Nephron (organoid): Measurements from ENCODE around the gene KIAA1217.
"Not testable (repeated sequence)": the region's sequence is repeated elsewhere in the genome, so short reads cannot be mapped to it uniquely, and the experiment has no call there.

ENCODE experiments used
- H3K27ac Mint-ChIP-seq, 3 experiments: 2 replicates each; pipeline ENCODE4 v1.8.0; 2020; ENCODE audit warnings: mixed read lengths in 3 of 3, mild to moderate bottlenecking in 2 of 3, moderate library complexity in 1 of 3
- H3K27me3 Mint-ChIP-seq: 2 replicates; pipeline ENCODE4 v1.8.0; 2021; ENCODE audit warnings: low read depth, mild to moderate bottlenecking, moderate library complexity, mixed read lengths
- H3K36me3 Mint-ChIP-seq: 2 replicates; pipeline ENCODE4 v1.8.0; 2020; ENCODE audit warnings: low read depth, mixed read lengths
- H3K4me1 Mint-ChIP-seq: 2 replicates; pipeline ENCODE4 v1.8.0; 2020; ENCODE audit warnings: mixed read lengths
- H3K4me3 Mint-ChIP-seq, 3 experiments: 2 replicates each; pipeline ENCODE4 v1.8.0; 2020; ENCODE audit warnings: mild to moderate bottlenecking in 3 of 3, mixed read lengths in 3 of 3, moderate library complexity in 2 of 3
- H3K9me3 Mint-ChIP-seq: 2 replicates; pipeline ENCODE4 v1.8.0; 2020; ENCODE audit warnings: mixed read lengths
- TF ChIP-seq, protein P1 (sequence below), 3 experiments: fragments of 200-600 bp; sonication (generic); IDR thresholded peaks; one replicate each; pipeline ENCODE4 v1.5.0; 2021; ENCODE audit warnings: antibody characterized with exemption in 3 of 3; ENCODE audit not compliant: unreplicated experiment in 3 of 3

KIAA1217 gene

DNA sequence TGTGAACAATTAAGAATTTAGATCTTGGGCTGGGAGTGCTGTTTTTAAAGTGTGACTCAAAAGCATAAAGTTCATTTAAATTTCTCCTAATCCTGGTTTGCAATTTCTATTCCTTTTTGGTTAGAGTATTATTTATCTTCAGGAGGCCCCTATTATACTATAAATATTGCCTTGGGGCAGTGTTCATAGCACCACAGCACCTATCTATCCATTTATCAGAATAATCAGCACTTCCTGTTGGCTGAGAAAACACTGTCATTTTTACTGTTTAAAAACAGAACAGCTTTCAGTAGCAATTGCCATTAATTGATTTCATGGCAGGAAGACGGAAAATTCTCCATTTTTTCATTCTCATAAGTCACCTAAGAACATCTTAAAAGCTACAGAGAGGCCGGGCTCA lies 111.4 kb downstream of the KIAA1217 start:
- H3K9me3 Mint-ChIP-seq: peaks cover 3% of the 10 kb centered on the region
- no peak overlapping the region for H3K4me3 Mint-ChIP-seq
- H3K27ac Mint-ChIP-seq: peak overlapping the region in 1 of 3 experiments; percentile 20
- H3K27me3 Mint-ChIP-seq: no peaks in the 10 kb centered on the region
- peaks cover 22% of the 10 kb centered on the region for H3K4me1 Mint-ChIP-seq
- peaks cover 34% of the 10 kb centered on the region for H3K36me3 Mint-ChIP-seq
- TF ChIP-seq, protein P1, sequence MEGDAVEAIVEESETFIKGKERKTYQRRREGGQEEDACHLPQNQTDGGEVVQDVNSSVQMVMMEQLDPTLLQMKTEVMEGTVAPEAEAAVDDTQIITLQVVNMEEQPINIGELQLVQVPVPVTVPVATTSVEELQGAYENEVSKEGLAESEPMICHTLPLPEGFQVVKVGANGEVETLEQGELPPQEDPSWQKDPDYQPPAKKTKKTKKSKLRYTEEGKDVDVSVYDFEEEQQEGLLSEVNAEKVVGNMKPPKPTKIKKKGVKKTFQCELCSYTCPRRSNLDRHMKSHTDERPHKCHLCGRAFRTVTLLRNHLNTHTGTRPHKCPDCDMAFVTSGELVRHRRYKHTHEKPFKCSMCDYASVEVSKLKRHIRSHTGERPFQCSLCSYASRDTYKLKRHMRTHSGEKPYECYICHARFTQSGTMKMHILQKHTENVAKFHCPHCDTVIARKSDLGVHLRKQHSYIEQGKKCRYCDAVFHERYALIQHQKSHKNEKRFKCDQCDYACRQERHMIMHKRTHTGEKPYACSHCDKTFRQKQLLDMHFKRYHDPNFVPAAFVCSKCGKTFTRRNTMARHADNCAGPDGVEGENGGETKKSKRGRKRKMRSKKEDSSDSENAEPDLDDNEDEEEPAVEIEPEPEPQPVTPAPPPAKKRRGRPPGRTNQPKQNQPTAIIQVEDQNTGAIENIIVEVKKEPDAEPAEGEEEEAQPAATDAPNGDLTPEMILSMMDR (IDR thresholded peaks at IDR 0.05; ENCODE audit: unreplicated experiment in 3 of 3): no peak

DNA sequence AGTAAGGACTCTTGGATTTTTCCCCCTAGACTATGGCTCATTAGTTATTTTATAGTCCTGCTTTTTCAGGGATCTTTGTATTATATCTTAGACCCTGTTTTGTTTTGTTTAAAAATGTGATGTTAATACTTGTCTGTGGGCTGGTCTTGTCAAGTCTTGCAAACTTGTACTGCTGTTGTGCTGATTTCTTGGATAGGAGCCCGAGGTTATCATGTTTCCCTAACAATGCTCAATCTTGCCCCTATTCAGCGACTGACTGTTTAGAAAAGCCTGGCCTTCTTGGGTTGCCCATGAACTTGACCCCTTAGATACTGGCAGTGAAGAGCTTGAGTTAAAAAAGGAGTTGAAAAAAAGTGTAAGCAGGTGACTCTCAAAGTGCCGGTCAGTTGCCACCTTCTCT lies 115.7 kb downstream of the KIAA1217 start:
- TF ChIP-seq, protein P1 (IDR thresholded peaks at IDR 0.05; ENCODE audit: unreplicated experiment in 3 of 3): no peak
- Mint-ChIP-seq H3K4me1 (peaks cover 11% of the 10 kb centered on the region), H3K27ac (peak overlapping the region in 2 of 3 experiments; percentile 1 to 37), H3K4me3 (no peak overlapping the region), H3K27me3 (no peaks in the 10 kb centered on the region), H3K9me3 (peaks cover 15% of the 10 kb centered on the region), H3K36me3 (peaks cover 51% of the 10 kb centered on the region)

DNA sequence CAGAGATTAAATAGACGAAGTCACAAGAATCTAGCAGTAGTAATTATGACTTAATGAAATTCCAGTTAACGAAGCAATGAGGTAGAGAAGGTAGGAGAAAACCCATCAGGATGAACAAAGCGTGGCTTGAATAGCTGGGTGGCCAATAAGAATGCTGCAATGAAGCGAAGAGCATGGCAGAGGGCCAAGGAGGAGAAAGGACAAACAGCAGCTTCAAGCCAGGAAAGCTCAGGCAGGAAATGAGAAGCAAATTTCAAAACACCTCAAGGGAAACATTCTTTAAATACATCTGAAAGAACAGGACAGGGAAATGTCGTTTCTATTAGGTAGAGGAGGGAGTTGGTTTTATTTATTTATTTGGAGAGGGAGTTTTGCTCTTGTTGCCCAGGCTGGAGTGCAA lies 122.5 kb downstream of the KIAA1217 start:
- Mint-ChIP-seq H3K27ac (peak overlapping the region; percentile 2 to 65 (median 58)), H3K4me3 (no peak overlapping the region), H3K4me1 (peaks cover 33% of the 10 kb centered on the region), H3K9me3 (peaks cover 10% of the 10 kb centered on the region), H3K27me3 (no peaks in the 10 kb centered on the region), H3K36me3 (peaks cover 30% of the 10 kb centered on the region)
- TF ChIP-seq, protein P1 (IDR thresholded peaks at IDR 0.05; ENCODE audit: unreplicated experiment in 3 of 3): no peak

DNA sequence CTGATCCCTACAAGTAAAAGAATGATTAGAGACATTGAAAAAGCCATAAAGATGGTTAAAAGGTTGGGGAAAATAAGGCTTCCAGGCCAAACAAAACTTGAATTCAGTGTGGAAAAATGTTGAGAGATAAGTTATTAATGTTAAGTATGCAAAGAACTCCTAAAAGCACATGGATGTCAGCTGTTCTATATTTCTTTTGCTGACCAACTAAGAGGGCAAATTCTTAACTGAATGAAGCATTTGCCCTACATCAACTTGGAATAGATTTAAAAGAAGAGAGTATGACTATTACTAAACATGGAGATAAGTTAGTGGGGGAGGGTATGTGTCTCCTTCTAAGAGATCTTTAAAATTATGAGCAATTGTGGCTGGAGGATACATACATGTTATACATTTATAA lies 124.8 kb downstream of the KIAA1217 start:
- TF ChIP-seq, protein P1 (IDR thresholded peaks at IDR 0.05; ENCODE audit: unreplicated experiment in 3 of 3): no peak
- Mint-ChIP-seq H3K9me3 (no peaks in the 10 kb centered on the region), H3K36me3 (peaks cover 13% of the 10 kb centered on the region), H3K27ac (peak overlapping the region; percentile 64 to 78 (median 77)), H3K4me3 (no peak overlapping the region), H3K4me1 (peaks cover 33% of the 10 kb centered on the region), H3K27me3 (no peaks in the 10 kb centered on the region)

DNA sequence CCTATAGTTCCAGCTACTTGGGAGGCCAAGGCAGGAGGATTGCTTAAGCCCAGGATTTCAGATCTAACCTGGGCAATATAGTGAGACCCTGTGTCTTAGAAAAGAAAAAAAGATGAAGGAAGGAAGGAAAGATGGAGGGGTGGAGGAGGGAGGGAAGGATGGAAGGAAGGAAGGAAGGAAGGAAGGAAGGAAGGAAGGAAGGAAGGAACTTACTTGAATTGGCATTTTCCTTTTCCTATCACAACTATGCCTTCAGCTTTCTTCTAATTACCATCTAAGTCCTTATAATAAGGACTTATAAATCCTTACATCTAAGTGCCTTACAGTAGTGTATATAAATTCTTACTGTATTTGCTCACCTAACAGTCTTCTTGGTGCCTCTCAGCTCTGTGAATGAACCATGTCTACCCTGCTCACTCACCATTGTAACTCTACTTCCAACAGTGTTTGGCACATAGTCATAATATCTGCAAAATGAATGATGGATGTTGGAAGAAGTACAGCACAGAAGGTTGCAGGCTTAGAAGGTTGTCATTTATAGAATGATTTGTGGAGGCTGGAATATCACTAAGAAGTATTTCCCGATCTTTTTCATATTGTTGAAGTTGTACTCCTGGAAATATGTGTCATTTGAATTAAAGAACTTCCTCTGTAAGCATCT lies 125.5 kb downstream of the KIAA1217 start:
- Mint-ChIP-seq H3K9me3 (no peaks in the 10 kb centered on the region), H3K36me3 (peaks cover 13% of the 10 kb centered on the region), H3K27ac (peak overlapping the region; percentile 64 to 78 (median 77)), H3K4me3 (no peak overlapping the region), H3K27me3 (no peaks in the 10 kb centered on the region), H3K4me1 (peaks cover 33% of the 10 kb centered on the region)
- TF ChIP-seq, protein P1 (IDR thresholded peaks at IDR 0.05; ENCODE audit: unreplicated experiment in 3 of 3): no peak

DNA sequence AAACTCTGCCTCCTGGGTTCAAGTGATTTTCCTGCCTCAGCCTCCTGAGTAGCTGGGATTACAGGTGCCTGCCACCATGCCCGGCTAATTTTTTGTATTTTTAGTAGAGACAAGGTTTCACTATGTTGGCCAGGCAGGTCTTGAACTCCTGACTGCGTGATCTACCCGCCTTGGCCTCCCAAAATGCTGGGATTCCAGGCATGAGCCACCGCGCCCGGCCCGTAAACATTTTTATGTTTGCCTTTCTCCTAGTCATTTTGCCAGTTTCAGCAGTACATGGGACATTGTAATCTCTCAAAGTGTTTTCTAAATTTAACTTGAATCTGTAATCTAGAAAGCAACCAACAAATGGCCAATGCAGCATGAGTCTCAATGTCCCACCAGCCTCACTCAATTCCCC lies 128.8 kb downstream of the KIAA1217 start:
- H3K4me3 Mint-ChIP-seq, H3K27me3 Mint-ChIP-seq, H3K9me3 Mint-ChIP-seq, H3K27ac Mint-ChIP-seq: not testable (repeated sequence)
- H3K4me1 Mint-ChIP-seq: peaks cover 36% of the 10 kb centered on the region
- peaks cover 31% of the 10 kb centered on the region for H3K36me3 Mint-ChIP-seq
